NB4 (cell line): Measurements from ENCODE around the gene SNX32.
A peak's percentile ranks its signal among the peaks of the same experiment; 100 is the strongest.

Experiments
- DNase-seq: peaks from one replicate; pipeline ENCODE4 v3.0.0; 2010; ENCODE audit warnings: low read depth
- H3K4me3 ChIP-seq: one replicate; pipeline ENCODE4 v1.5.1; 2011; ENCODE audit warnings: mild to moderate bottlenecking, low read depth, low read length, moderate library complexity
- CTCF ChIP-seq: IDR thresholded peaks from one replicate; pipeline ENCODE4 v1.5.1; 2012; ENCODE audit warnings: low read depth, low read length
- MYC ChIP-seq: IDR thresholded peaks from 2 replicates; pipeline ENCODE4 v1.6.1; 2011; ENCODE audit warnings: low read depth, low read length
- POLR2A ChIP-seq: IDR thresholded peaks from 2 replicates; pipeline ENCODE4 v1.6.1; 2011; ENCODE audit warnings: mild to moderate bottlenecking; ENCODE audit not compliant: insufficient read length; ENCODE audit errors: extremely low read depth
- TF ChIP-seq, protein P1 (sequence below): IDR thresholded peaks from 2 replicates; pipeline ENCODE4 v1.6.1; 2011; ENCODE audit warnings: low read depth, low read length

The SNX32 gene

GRCh38 chr11:65870307-65870658 is 36.5 kb downstream of the SNX32 start:
- TF ChIP-seq CTCF, result no peak
- TF ChIP-seq, protein P1, sequence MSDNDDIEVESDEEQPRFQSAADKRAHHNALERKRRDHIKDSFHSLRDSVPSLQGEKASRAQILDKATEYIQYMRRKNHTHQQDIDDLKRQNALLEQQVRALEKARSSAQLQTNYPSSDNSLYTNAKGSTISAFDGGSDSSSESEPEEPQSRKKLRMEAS, result no peak
- DNase-seq, result no peak
- H3K4me3 ChIP-seq, result peak overlapping the region; percentile 25

- H3K4me3 ChIP-seq, result peak overlapping the region; percentile 25
- DNase-seq, result peak; percentile 96
- no peak for TF ChIP-seq CTCF
- TF ChIP-seq MYC, result peak; percentile 57; the same call in 1 of the 2 replicates
Observed at GRCh38 chr11:65870706-65871681, 37.2 kb downstream of the SNX32 start.

DNA sequence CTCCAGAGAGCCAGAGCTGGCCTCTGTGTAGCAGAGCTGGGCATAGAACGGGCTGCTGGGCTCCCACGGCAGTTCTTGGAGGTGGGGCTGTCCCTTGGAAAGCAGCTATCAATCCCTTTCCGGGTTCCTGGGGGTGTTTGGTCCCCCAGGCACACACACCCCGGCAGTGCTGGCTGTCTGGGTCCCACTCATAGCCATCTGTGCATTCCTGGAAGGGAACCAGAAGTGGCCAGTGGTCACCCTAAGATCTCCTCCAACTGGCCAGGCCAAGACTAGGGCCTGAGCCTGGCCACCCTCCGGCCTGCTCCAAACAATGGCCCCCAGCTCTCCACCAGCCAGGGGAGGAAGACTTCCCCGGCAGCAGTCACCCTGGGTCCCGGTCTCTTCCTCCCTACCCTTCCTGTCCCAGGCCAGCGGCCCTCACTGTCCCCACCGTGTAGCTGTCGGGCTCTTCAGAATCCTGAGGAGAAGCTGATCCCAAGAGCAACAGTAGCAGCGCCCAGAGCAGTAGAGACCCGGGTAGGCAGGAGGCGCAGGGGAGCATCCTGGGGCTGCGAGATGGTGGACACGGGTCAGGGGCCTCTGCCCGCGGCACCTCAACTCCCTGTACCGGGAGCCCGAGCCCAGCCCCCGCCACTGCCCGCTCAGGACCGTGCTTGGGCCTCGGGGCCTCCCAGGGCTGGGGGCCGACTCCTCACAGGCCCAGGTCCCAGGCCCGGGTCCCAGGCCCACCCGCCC is 38.2 kb downstream of the SNX32 start:
- TF ChIP-seq POLR2A, result no peak
- TF ChIP-seq MYC, result no peak
- TF ChIP-seq, protein P1, result no peak
- TF ChIP-seq CTCF, result no peak
- no peak for DNase-seq
- H3K4me3 ChIP-seq, result no peak overlapping the region

DNA sequence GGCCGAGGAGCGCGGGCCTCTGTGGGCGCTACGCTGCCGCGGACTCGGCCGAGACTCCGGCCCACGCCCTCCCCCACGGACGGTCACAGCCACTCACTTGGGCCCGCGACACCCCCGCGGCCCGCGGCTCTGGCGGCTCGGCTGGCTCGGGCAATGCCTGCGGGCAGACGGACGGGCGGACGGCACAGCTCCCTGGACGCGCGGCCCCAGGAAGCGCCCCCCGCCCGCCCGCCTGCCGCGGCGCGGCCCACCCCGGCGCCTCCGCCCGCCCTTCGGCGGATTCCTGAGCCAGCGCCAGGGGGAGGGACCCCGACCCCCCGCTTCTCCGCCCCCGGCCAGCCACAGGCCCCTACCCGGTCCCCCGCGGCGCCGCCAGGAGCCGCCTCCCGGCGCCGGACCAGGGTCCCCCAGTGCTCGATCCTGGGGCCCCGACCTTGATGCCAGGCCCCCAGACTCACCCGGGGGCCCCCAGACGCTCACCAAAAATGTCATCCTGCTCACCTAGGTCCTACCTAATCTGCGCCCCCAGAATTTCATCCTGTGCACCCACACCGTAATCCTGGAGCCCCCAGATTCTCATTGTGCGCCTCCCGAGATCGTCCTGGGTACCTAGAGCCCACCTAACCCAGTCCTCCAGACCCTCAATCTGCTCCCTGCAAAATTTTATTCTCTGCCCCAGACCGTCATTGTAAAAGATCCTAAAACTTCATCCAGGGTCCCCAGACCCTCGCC is 39.0 kb downstream of the SNX32 start, which contains the start of gene EFEMP2:
Gene EFEMP2 (minus strand): TSS at position 215 of the 732 bp plus-strand sequence. CDS start 446 bp downstream, outside the sequence.
- H3K4me3 ChIP-seq, result peak within 1 kb of the TSS; percentile 62
- TF ChIP-seq, protein P1, result no peak
- TF ChIP-seq CTCF (no peak), MYC (no peak), POLR2A (peak; percentile 18)
- DNase-seq, result peak; percentile 62

DNA sequence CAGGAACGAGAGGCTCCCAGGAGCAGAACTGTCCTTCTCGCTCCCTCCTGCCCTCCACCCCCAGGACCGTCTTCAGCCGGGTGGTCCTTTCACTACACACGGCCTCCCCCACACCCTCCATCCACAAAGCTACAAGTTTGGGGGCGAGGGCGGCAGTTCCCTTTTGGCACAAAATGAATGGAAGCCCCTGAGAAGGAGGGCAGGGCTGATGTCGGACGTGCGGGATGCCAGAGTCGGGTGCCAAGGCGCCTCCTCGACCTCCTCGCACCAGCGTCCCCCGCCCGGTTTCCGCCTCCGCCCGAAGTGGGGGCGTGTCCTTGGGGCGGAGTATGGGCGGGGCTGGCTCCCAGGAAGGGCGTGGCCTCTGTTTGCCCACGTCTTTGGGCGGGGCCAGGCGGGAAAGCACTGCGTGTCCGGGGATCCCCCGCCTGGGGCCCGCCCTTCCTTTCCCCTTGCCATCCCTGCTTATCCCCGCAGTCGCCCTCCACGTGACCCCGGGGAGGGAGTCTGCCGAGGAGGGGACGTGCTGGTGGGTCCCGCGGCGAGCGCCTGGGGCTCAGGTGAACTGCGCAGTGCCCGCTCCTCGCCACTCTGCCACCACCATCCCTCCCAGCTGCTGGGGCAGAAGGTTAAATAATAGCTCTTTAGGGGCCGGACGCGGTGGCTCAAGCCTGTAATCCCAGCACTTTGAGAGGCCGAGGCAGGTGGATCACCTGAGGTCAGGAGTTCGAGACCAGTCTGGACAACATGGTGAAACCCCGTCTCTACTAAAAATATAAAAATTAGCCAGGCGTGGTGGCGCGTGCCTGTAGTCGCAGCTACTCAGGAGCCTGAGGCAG is 39.8 kb downstream of the SNX32 start:
- peak overlapping the region; percentile 62 for H3K4me3 ChIP-seq
- DNase-seq, result peak; percentile 92
- TF ChIP-seq, protein P1, result peak; percentile 83
- TF ChIP-seq MYC (peak; percentile 56), POLR2A (peak; percentile 84), CTCF (no peak)
